DMS 273 (cell line): ENCODE data around the gene HOXA5.

Experiments
- DNase-seq: peaks from one replicate; lab custom pipeline; 2025; ENCODE audit not compliant: unreplicated experiment; lab: John Stamatoyannopoulos, UW

HOXA5 gene

DNA sequence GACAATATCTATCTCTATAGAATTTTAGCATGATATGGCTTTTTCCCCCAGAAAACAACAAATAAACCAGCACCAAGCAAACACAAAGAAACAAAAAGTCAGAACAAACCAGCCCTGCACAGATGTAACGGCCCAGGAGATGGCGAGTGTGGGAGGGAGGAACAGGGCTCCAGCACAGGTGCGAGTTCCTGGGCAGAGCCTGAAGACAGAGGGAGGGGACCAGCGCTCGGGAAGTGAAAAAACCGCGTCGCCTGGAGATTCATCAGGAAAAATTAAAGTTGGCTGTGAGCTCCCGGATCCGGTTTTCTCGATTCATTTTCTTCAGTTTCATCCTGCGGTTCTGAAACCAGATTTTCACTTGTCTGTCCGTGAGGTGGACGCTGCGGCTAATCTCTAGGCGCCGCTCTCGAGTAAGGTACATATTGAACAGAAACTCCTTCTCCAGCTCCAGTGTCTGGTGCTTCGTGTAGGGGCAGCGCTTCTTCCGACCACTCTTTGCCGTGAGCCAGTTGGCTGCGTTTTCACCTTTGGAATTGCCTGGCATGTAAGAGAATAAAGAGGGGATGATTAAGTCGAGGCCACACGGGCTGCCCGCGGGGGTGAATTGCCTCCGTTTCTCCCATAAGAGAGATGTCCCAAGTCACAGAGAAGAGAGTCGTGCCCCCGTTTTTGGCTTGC is 28.3 kb upstream of the HOXA5 start:
- peak; percentile 72 for DNase-seq

DNA sequence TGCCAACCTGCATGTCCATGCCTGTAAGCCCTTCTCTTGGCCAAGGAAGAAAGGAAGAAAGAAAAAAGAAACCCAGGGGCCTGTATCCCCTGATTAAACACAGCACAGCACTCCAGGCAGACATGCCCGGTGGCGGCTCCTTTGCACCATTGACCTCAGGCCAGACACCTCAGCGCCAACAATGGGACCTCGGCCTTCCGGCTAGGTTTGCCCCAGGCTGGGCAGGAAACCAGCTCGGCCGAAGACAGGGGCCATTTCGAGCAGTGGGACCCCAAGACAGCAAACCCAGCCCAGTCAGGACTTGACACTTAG is 27.8 kb upstream of the HOXA5 start:
- DNase-seq = peak; percentile 64

DNA sequence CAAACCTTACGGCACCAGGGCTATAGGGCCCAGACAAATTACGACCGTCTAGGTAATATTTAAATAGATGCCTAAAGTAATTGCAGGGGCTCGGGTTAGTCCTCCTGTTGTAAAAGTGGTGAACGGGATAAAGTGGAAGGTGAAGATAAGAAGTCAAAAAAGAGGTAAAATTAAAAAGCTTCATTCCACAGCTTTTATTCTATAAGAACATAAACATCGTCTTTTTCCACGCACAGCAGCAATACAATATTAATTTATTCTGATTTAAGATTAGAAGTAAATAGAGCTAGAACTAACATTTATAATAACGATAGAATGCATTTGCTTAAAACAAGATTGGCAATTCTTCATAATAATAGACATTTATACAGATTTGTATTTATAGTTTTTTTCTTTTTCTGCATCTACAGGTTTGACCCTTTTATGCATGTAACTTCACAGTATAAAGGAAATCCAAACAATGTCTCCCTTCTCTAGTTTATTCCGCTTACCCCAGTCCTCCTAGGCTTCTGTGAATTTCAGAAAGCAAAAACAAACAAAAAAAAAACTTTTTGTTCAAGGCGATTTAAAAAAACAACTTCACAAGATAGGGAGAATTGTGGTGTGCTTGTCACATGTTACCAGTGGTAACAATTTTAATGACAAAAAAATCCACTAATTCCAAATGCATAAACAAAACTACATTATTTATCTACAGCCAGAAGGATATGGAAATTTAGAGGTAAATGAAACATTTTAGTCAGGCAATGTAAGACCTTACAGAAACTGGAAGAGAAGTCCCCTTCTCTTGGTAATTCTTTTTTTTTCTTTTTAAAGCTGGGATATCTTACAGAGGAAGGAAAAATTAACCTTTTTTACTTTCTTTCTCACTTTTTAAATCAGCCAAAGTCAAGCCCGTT is 27.2 kb upstream of the HOXA5 start:
- DNase-seq = no peak

DNA sequence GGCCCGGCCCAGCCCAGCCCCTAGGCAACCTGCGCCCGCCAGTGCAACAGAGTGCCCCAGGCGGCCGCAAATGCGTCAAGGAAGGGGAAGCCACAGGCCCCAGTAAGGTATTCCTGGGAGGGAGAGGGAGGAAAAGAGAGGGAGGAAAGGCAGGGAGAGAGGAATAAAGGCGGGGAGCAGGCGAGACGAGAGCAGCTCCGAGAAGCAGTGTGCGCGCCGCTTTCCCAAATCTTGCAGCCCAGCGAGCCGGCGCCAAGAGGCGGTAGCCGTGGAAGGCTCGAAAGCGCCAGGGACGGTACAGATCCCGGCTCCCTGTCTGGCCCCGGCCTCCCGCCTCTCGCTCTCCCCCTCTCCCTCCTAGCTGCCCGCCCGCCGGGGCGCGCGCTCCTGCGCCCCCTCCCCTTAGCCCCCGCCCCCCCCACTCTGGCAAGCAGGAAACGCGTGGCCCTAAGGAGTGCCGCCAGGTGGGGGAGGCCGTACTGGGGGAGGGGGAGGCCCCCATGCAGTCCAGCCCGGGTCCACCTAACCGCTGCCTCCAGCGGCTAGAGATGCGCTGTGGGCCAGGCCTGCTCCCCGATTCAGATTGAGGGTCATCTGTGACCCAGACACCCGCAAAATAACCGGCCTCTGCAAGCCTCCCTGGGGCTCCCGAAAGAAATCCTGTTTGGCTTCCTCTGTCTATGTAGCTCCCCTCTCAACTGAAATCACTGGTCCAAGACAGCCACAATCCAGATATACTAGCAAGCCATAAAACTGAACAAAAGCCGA is 26.4 kb upstream of the HOXA5 start:
- peak; percentile 94 for DNase-seq

DNA sequence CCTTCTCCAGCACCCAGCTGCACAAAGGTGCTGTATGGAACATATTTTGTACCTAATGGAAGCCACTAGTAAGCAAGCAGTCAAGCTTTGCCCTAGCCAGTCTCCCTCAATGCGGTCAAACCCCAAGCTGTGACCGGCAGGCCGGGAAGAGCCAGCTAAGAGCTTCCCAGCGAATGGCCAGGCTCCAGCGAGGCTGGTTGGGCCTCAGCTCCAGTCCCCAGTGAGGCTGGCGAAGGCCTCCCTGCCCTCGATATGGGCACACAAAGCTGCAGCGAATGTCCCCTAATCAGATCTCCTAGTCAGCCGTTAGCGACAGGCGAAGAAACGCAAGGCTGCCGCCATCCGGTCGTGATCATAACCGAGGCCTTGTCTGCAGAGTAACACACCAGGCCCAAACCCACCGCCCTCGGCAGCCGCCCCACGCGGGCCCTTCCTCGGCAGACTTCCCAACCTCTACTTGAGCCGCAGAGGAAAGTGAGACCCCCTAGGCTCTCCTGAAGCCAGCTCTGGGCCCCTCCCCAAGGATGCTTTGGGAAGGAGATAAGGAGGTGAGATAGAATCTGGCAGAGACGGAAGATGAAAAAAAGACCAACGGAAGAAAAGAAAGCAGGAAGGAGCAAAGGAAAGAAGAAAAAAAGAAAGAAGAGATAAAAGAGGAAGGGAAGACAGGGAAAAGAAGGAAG is 24.9 kb upstream of the HOXA5 start:
- DNase-seq = peak; percentile 91

DNA sequence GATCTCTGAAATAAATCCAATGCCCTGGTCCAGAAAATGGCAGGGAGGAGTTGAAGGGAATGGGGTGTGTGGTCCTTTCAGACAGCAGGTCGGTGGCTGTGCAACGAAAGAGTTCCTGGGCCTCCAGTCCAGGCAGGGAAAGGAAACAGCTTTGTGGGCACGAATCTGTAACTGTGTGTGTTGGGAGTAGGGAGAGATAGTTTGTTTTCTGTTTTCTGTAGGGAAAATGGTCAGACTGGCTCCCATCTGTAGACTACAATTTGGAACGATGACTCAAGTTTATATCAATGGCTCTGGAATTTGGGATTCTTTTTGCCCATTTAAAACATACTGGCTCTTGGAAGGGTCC is 24.4 kb upstream of the HOXA5 start:
- peak; percentile 75 for DNase-seq

DNA sequence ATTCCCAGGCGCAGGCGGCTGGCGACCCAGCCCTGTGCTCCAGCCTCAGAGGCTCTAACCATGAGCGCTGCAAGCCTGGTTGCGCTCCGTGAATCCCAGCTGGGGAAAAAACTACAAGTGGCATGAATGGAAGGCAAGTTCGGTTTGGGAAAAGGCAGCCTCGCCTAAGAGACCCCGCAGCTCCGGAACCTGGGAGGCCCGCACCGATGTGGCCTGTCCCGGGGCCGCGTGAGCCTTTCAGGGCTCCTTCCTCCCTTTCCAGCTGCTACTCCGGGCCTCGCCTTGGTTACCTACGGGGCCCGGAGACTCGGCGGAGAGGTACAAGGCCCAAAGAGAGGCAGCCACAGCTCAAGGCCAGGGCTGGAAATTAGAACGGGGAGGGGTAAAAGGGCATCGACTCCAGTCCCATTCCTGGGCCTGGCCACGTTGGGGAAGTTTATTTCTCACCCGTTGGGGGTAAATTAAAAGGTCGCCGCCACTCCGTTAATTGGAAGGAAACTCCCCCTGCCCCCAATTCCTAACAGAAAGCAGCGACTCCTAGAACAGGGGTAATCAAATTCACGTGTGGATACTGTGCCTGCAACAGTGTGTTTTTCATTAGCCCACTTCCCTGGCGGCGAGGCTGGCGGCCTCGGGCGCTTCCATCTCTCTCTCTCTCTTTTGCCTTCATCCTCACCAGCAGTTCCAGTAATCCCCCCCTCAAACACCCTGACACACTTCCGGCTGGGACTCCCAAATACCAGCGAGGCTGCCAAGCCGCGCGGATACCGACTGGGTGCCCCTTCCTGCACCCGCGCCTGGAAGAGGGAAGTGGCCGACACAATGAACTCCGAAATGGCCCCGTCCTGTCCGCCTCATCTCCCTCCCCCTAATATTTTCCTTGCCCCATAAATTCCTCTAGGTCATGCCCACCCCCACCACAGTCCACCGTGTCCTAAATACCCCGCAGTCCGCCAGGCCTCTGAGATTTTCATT is 23.3 kb upstream of the HOXA5 start:
- DNase-seq = peak; percentile 92

DNA sequence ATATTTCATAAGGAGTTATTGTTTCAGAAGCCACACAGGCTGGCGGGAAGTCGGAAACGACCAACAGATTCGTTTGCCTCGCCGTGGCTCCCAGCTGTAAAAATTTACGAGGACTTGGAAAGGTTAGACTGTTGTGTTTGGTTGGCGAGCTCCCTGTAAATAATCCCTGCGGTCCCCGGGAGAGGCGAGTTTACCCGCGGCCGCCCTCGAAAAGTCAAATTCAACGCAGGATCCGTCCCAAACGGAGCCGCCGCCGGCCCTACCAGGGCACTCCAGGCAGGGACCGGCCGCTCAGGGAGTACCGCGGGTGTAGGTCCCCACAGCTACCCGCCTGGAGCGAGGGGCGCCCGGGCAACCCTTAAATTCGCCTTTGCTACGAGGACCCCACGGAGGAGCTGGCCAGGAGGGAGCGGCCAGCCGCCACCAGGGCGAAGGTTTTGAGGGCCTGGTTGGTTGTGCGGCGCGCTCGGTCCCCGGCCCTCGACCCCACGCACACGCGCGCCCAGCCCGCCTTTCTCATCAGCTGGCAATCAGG is 22.6 kb upstream of the HOXA5 start:
- DNase-seq = peak; percentile 84

DNA sequence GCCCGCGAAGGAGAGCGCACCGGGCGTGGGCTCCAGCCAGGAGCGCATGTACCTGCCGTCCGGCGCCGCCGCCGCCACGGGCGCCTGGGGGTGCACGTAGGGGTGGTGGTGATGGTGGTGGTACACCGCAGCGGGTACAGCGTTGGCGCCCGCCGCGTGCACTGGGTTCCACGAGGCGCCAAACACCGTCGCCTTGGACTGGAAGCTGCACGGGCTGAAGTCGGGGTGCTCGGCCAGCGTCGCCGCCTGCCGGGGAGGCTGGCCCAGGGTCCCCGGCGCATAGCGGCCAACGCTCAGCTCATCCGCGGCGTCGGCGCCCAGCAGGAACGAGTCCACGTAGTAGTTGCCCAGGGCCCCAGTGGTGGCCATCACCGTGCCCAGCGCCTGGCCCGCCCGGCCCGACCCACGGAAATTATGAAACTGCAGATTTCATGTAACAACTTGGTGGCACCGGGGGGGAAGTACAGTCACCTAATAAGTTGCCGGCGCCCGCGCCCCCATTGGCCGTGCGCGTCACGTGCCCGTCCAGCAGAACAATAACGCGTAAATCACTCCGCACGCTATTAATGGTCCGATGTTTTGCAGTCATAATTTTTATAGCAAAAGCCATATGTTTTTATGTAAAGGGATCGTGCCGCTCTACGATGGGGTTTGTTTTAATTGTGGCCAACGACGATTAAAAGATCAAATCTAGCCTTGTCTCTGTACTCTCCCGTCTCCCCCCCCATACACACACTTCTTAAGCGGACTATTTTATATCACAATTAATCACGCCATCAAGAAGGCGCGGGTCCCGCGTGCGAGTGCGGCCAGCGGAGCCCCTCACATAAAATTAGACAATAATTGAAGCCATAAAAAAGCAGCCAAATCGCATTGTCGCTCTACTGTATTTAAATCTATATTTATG is 21.9 kb upstream of the HOXA5 start, which contains the start of gene HOXA9:
Gene HOXA9 (minus strand): TSS at position 449 of the 907 bp plus-strand sequence. CDS start 80 bp downstream, at position 369.
- peak; percentile 94 for DNase-seq

DNA sequence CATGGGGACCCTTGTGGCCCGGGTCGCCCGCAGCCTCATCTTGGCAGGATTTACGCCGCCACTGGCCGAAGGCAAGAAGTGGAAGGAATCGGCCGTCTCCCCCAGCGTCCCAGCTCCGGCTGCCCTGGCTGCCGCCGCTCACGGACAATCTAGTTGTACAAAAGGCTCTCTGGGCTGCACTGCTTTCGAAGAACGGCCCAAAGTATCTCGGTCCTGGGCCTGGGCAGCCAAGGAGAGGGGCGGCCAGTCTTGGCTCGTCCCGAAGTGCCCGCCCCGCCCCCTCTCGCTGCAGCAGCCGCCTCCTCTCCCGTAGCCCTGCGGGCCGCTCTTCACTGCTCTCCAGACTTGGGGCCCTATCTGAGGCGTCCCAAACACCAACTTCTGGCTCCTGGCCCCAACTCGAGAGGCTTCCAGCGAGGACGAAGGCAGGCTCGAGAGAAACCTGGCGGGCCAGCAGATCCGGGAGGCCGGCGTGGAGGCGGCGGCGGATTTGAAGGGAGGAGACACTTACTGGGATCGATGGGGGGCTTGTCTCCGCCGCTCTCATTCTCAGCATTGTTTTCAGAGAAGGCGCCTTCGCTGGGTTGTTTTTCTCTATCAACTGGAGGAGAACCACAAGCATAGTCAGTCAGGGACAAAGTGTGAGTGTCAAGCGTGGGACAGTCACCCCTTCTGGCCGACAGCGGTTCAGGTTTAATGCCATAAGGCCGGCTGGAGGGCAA is 21.0 kb upstream of the HOXA5 start:
- peak; percentile 72 for DNase-seq

DNA sequence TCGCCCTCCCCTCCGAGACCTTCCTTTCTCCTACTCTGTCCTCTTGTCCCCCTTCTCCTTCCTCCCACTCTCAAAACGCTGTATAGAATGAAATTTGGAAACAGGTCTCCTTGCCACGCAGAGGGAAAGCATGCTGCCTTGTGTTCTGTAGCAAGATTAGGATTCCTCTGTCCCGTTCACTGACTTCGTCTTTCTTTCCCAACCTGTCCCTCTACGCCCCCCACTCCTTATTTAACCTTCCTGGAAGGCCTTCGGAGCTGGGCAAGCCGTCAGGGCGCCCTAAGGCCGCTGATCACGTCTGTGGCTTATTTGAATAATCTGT is 20.5 kb upstream of the HOXA5 start:
- DNase-seq = no peak

DNA sequence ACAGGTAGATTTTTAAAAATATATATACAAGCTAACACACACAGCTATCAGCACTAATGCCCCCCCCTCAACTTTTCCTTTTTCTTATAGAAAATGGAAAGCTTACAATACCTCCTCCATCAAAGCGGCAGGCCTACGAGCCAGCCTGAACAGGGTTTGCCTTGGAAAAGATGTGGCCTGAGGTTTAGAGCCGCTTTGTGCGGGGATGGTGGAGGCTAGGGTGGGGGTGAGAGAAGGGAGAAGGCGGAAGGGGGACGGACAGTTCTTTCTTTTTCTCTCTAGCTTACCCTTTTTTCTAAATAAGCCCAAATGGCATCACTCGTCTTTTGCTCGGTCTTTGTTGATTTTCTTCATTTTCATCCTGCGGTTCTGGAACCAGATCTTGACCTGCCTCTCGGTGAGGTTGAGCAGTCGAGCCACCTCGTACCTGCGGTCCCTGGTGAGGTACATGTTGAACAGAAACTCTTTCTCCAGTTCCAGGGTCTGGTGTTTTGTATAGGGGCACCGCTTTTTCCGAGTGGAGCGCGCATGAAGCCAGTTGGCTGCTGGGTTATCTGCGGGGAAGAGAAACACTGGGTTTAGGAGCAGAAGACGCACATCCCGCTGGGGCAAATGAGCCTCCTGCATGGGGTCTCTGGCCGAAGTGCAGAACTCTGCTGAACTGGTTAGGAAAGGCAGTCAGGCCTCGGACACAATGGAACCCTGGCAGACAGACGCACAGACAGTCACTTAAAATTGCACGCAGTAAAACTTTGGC is 20.0 kb upstream of the HOXA5 start:
- peak; percentile 58 for DNase-seq

DNA sequence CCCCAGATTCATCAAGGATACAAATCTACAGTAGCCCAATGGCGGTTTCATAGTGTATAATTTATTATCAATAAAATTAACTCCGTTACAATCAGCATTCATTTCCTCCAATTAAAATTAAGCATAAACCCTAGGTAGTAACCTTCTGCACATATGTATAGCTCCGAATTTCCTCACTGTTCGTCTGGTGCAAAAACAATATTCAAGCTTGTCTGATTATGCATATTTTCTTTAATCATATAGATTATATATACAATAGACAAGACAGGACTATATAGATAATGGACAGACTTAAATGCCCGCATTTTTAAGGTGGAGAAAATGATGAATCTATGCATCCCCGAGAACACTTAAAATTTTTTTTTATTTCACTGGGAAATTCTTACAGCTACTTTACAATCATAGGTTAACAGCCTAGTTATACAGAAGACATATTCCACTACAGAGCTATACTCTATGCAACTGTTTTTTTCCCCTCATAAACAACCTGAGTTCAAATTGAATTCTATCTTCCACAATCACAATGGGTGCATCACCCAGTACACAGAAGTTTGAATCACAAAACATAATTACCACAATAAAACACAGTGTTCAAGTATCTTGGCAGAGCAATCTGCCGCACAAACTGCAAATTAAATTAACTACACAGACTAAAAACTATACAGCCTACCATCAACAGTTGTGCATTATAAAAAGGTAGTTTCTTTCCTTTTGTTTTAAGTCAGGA is 19.2 kb upstream of the HOXA5 start:
- DNase-seq = peak; percentile 54

DNA sequence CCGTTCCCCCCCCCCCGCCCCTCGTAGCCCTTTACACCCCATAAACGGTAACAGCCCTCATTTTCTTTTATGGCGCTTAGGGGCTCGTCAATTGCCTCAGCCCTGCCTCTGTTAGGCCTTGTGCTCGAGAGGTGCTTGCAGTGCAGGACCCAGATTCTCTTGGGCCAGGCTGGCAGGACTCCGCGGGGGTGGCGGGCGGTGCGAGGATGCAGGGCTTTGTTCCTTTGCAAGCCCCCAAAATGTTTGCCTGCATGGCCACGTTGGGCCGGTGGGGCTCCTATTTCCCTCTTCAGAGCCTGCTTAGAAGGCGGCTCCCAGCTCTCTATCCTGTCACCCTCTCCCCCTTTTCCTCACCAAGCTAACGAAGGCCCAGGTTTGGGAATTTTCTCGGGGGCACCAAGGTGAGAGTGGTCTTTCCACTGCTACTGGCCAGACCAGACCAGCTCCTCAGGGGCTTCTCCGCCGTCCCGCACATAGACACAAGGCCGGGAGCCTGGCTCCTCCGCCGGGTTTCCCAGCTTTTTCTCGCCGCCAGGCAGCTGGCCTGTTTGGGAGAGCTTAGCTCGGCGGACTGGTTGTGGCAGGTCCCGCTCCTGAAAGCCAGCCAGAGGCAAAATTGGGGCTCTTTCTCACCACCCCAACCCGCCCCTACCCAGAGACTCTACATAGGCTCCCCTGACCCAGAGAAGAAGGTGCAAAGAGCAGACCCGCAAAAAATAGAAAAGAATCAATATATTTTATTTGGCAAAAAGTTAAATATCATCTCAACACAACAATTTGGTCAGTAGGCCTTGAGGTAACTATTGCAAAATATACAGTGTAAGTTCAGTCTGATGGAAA is 18.5 kb upstream of the HOXA5 start:
- DNase-seq = peak; percentile 80

DNA sequence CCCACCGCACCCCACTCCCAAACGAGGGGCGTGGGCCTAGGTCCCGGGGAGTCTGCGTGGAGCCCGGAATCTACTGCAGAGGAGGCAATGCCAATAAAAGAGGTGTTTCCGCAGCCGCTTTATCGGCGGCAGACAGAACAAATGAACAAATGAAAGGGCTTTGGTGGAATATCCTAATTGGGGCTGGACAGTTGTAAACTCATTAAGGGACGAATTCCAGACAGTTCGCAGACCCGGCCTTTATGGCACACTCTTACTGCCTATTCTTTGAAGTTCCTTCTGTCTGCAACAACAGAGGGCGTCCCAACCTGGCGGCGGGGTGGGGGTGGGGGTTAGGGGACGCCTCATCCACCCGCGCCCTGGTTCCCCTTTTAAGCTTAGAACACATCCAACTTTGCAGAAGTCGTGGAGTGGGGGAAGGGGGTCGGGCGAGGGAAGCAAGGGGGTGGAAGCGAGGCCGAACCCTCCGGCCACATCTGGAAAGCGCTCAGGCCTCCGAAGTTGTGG is 17.8 kb upstream of the HOXA5 start:
- peak; percentile 83 for DNase-seq
